SHP77 treated with DMSO at 0.1 percent for 48 hours (cell line): ENCODE measurements around the gene SH3BP5.

Experiments used
- DNase-seq: peaks from one replicate; lab custom pipeline; 2025; lab: John Stamatoyannopoulos, UW

The SH3BP5 gene

GRCh38 chr3:15298504-15298903 is 33.9 kb downstream of the SH3BP5 start:
- no peak for DNase-seq

- no peak for DNase-seq
Measured at GRCh38 chr3:15297608-15298350, 34.6 kb downstream of the SH3BP5 start.

GRCh38 chr3:15295506-15295905 is 36.9 kb downstream of the SH3BP5 start:
- no peak for DNase-seq

DNA sequence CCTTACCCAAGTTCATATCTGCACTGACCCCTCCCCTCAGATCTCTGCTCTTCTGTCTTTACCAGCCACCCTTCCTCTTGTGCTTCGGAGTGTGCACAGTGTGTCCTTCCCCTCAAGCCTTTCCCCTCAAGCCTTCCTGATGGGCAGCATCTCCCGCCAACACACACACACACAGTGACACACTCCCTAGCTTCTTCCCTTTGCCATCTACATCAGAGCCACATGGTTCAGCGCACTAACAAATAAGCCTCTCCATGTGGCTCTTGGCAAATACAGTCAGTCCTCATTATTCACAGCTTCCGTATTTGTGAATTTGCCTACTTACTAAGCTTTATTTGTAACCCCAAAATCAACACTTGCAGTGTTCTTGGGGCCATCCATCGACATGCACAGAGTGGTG is 37.5 kb downstream of the SH3BP5 start:
- DNase-seq, result no peak

- no peak for DNase-seq
Measured at GRCh38 chr3:15292765-15293522, 39.4 kb downstream of the SH3BP5 start.

DNA sequence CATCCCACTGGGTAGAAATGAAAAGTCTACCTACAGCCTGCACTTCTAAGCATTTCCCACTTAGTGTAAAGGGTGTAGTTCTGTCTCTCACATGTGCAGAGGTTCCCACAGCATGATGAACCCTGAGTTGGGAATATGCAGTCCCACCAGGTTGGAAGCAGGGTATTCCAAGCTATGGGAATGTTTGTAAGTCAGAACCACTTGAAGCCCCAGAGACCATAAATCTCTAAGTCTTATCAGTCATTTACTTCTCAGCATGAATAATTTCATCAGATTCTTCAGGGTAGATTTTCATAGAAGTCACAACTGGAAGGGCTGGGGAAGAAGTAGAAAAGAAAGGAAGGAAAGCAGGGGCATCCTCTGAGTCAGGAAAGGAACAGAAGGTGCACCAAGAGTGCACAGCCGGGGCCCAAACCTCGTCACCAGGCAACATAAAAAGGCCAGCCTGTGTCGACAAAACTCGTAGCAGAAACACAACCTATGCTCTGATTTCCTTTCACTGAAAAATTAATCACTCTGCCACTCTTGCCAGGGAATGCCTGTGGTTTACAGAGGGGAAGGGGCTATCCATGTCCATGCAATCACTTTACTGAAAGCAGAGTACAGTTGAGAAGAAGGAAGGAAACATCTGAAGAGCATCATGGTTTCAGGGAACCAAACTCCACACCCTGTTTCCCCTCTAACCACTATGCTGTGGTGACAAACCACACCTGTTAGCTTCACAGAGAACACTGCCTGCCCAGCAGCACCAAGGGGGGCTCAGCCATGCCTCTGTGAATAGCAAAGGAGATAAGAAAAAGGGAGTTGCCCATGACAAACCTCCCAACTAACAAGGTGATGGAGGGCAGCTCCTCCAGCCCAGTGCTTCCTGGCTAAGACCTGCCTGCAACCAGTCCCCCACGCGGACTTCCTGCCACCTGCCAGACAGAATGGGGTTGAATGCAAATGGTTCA is 40.5 kb downstream of the SH3BP5 start:
- DNase-seq, result no peak

DNA sequence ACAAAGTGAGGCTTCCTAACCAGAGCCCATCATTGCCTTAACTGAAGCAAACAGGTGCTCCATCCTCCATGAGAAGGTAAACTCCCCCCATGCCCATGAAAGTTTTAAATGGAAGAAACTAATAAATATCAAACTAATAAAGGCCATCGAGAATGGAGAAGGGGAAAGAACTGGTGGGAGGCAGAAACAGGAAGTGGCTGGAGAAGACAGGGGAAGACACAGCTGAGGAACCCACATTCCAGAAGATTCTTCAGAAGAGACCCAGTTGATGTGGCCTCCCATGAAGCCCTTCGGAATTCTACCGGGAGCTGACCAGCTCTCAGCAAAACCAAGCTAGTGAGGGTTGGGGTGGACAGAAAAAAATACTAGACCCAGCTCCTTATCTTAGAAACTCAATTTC is 41.6 kb downstream of the SH3BP5 start:
- DNase-seq, result no peak

GRCh38 chr3:15289661-15290060 is 42.7 kb downstream of the SH3BP5 start:
- no peak for DNase-seq

DNA sequence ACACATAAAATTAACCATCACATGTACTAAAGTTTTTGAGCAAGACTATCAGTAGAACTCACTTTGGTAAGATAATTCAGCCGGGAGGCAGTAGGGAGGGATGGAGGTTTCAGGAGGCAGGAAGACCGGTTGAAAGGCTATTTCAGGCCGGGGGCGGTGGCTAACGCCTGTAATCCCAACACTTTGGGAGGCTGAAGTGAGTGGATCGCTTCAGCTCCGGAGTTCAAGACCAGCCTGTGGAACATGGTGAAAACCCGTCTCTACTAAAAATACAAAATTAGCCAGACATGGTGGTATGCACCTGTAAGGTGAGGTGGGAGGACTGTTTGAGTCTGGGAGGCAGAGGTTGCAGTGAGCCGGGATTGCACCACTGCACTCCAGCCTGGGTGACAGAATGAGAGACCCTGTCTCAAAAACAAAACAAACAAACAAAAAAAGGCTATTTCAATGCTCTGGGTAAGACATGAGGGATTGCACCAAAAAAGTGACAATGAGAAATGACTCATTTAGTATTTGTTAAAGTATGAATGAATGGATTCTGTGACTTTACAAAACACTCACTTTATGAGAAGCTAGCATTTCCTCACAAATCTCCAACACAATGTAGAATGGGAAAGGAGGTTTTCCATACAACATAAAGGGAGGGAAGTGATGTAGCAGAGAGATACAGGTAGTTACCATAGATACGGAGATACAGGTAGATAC is 43.9 kb downstream of the SH3BP5 start:
- DNase-seq, result no peak

DNA sequence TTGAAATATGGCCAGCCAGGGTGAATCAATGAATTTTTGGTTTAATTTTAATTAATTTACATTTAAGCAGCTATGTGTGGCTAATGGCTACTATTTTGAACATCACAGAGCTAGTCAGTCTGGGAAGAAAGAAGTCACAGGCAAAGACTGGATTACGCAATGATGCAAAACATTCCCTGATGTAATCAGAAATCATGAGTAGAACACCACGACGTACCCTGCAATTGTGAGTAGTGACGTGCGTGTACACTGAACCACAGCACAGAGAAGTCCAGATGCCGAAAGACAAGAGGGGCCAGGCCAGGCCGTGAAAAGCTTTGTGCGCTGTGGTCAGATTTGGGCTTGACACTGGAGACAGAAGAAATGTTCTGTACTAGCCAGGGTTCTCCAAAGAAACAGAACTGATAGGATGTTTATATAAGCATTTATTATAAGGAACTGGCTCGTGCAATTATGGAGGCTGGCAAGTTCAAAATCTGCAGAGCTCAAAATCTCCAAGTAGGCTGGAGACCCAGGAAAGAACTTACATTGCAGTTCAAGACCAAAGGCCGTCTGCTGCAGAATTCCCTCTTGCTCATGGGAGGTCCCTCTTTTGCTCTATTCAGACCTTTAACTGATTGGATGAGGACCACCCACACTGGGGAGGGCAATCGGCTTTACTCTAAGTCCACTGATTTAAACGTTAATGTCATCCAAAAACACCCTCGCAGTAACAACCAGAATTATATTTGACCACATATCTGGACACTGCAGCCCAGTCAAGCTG is 44.6 kb downstream of the SH3BP5 start:
- DNase-seq, result no peak

GRCh38 chr3:15286022-15286421 is 46.4 kb downstream of the SH3BP5 start:
- no peak for DNase-seq

DNA sequence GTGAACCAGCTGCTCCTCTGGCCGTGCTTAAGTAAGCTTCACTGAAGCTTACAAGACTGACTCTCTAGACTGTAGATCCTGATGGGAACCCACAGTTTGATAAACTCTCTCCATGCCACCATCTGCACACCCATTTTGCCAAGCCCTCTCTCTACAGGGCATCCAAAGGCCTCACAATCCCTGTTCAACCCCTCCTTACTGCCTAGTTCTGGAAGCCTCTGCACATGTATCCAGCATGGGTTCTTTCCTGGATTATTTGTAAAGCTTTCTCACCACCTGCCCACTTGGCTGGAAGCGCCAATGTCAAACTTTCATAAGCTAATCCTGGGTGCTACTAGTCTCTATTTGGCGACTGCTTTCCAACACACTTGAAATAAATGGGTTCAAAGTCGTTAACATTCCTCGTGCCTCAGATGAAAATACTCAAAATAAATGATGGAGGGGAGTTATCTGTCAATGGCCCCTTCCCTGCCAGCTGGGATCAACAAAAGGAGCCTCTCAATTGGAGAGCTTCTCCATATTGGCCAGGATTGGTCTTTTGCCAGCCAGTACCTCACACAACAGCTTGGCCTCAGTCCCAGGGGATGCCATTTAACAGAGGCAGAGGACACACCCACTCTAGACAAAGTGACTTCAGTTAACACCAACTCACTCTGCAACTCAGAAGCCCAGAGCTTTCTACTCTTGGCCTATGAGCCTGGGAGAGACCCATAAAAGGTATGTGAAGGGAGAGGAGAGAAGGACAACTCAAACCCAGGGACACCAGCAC is 48.1 kb downstream of the SH3BP5 start:
- peak; percentile 85 for DNase-seq

DNA sequence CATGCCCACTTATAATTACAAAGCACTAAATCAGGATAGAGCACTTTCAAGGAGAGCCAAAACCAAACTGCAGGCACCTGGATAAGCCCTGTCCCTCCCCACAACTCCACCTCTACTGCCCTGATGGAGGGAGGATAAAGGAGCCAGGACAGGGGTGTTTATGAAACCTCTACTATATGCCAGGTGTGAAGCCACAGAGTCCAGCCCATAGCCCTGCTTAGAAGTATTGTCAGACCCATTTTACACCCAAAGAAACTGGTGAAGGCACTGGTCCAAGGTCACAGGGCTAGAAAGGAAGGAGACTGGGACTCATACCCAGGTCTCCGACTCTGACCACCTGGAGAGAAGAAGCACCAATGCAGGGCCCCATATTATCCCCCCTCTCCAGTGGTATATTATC is 48.7 kb downstream of the SH3BP5 start:
- no peak for DNase-seq

- DNase-seq, result no peak
Measured at GRCh38 chr3:15281817-15282216, 50.6 kb downstream of the SH3BP5 start.

GRCh38 chr3:15280853-15281532 is 51.4 kb downstream of the SH3BP5 start:
- DNase-seq, result no peak

- DNase-seq, result no peak
Measured at GRCh38 chr3:15279671-15280402, 52.5 kb downstream of the SH3BP5 start.

DNA sequence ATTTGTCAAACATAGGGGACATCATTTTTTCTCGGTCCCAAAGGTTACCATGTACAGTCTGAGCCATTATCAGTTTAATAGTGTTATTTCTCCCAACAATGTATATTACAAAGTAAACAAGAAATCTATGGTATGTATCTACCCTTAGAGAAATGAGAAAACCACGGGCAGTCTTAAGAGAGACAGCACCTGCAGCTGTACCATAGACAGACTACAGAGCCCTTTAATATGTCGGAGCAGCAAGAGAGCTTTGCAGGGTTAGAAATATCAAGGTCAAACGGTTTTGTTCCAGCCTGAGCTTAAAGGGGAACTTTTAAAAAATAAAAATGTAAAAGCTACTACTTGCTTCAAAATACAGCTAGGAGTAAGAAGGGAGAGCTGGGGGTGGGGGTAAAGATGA is 53.2 kb downstream of the SH3BP5 start:
- DNase-seq, result no peak

GRCh38 chr3:15277861-15278500 is 54.4 kb downstream of the SH3BP5 start:
- DNase-seq, result no peak
